Heart left ventricle (tissue), 16 donors: ENCODE data around the gene PLP2. TPM values are rescaled to one million over a fixed set of nuclear protein-coding genes. Genes with fewer than 3 reads are reported as not detected.
A peak's percentile ranks its signal among the peaks of the same experiment; 100 is the strongest.

Experiments
- ATAC-seq, 4 donors: fragments of 200-7000 bp; cut with Tn5 transposase; one replicate each; pipeline ENCODE4 v1.9.1; 2020 to 2022; ENCODE audit warnings: moderate library complexity in 4 of 4, mild to moderate bottlenecking in 3 of 4, moderate number of reproducible peaks in 1 of 4
- DNase-seq, 5 donors: peaks; one replicate each; pipeline ENCODE4 v3.0.0-alpha.2; 2020
- H3K27ac ChIP-seq, 12 donors: fragments of 200-600 bp; sonication (generic) in 4 of 12; one replicate each; pipeline versions ENCODE4 v1.5.0 to v1.8.0; 2016 to 2022; ENCODE audit warnings: mild to moderate bottlenecking in 2 of 12
- H3K27me3 ChIP-seq, 9 donors: fragments of 200-600 bp; sonication (generic) in 2 of 9; one replicate each; pipeline versions ENCODE4 v1.5.1 to v1.8.0; 2016 to 2022; ENCODE audit warnings: mild to moderate bottlenecking in 3 of 9
- H3K36me3 ChIP-seq, 9 donors: fragments of 200-600 bp; sonication (generic) in 2 of 9; one replicate each; pipeline versions ENCODE4 v1.5.0 to v1.8.0; 2018 to 2022; ENCODE audit warnings: mild to moderate bottlenecking in 2 of 9
- H3K4me1 ChIP-seq, 12 donors: fragments of 200-600 bp; sonication (generic) in 4 of 12; one replicate each; pipeline versions ENCODE4 v1.5.0 to v1.8.0; 2016 to 2022; ENCODE audit warnings: mild to moderate bottlenecking in 3 of 12
- H3K4me3 ChIP-seq, 12 donors: fragments of 200-600 bp; sonication (generic) in 4 of 12; one replicate each; pipeline versions ENCODE4 v1.5.0 to v1.8.0; 2017 to 2022; ENCODE audit warnings: mild to moderate bottlenecking in 9 of 12, moderate library complexity in 4 of 12
- H3K9me3 ChIP-seq, 12 donors: fragments of 200-600 bp; sonication (generic) in 4 of 12; one replicate each; pipeline versions ENCODE4 v1.5.0 to v1.8.0; 2016 to 2022; ENCODE audit warnings: mild to moderate bottlenecking in 1 of 12
- POLR2A ChIP-seq, 2 donors: fragments of 450-650 bp; IDR thresholded peaks; one replicate each; pipeline ENCODE4 v1.6.1; 2017; ENCODE audit warnings: antibody characterized with exemption in 2 of 2, mild to moderate bottlenecking in 2 of 2, moderate library complexity in 2 of 2
- WGBS, 4 donors: extraction: QIAGEN DNeasy Blood & Tissue Kit in 2 of 4; methylation state at CpG; one replicate each; pipeline versions ENCODE4 v1.1.5 to v1.1.7; 2013 to 2018; 5-methylcytosine and 5-hydroxymethylcytosine counted together
- intact Hi-C, 10 donors: fragments of 100-400 bp; cut with DNase I; formaldehyde crosslinking; loops; one replicate each; pipeline versions ENCODE4 v1.11.1 to v1.14.2; 2022
- polyA plus RNA-seq, 2 donors: library from polyadenylated mRNA; stranded (reverse); fragments of 200-250 nt; gene quantifications; one replicate each; pipeline ENCODE4 v1.2.3, GENCODE V29; 2013
- total RNA-seq, 9 donors: library from RNA; depleted of rRNA in 2 of 9; stranded (reverse); fragments of >200 nt in 2 of 9; fragmentation: NEBNext Ultra II Directional in 3 of 9; extraction: Animal tissue kit (Norgen Biotek cat#: 25700) in 3 of 9; gene quantifications; one replicate each; pipeline versions ENCODE4 v1.1.0 to v1.2.4, GENCODE V29; 2016 to 2023
- TF ChIP-seq, protein P1 (sequence below), 12 donors: fragments of 200-600 bp; sonication (generic) in 4 of 12; IDR thresholded peaks; one replicate each; pipeline versions ENCODE4 v1.5.0 to v1.8.0; 2018 to 2022; ENCODE audit warnings: antibody characterized with exemption in 12 of 12, mild to moderate bottlenecking in 5 of 12
- donor health status: ischemic (EF 13 %, LVEDD 7.1; RV severe dilation, severe dysfunction).
- donor health status: healthy with polysubstance abuse.
- donor health status: DM: no; HTN: yes; CAD: no.
- donor health status: DM: no; HTN: no; CAD: no.
- donor health status: ischemic (EF 25% LVEDD 6.9; RV normal size, moderate dysfunction).
- donor health status: ischemic (EF 25% LVEDD 5.7; RV mildly dilated, moderate dysfunction).
- donor health status: healthy.
- donor health status: DM: yes; HTN: yes; CAD: no.
- donor health status: ischemic (EF 35%, LVEDD 5.7; RV mildly dilated, moderate dysfunction).
- donor health status: nonischemic (EF 11% LVEDD 7.7; RV severe dilation, severe dysfunction).
- donor health status: DM: yes; HTN: yes; CAD: no.
- donor health status: PGD.
- donor health status: ischemic (EF 29% LVEDD 5.4; RV normal size, mild dysfunction).
- donor health status: nonischemic (EF 23%, LVEDD 6.1; RV moderate dilation, normal function).

PLP2 gene
- total and polyA plus RNA-seq, 11 donors, result 22.4 to 373 (median 63.0) TPM

DNA sequence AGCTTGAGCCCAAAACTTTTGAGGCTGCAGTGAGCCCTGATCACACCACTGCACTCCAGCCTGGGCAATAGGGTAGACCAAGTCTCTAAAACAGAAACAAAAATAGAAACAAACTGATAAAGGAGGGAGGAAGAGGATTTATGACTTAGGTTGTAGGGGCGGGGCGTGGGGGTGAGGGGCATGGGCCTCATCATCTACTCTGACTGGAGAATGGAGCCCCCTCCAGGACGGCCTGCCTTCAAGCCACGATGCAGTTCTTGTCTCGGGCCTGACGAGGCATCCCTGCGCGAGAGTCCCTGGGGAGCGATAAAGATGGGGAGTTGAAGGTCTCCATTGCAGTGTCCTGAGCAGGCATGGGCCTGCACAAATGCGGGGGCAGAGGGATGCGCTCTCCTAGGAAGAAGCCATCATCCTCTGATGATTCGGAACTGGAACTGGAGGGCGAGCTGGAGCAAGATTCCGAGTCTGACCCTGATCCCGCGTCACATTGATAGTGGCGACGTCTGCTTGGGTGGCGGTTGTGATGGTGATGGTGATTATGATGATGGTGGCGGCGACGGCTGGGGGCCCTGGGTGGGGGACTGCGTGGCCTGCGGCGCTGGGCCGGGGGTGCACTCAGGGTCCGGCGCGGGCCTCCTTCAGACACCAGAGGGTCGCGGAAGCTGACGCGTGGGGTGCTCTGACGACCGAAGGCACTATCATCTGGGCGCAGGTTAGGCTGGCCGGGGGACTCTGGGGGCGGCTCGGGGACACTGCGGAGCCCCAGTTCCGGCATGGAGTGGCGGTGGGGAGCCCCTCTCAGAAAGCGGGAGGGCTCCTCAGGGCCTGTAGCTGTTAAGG lies 4.0 kb downstream of the PLP2 start:
- H3K27ac ChIP-seq, result peak overlapping the region in 1 of 12 donors; percentile 5
- H3K9me3 ChIP-seq, result peaks cover 0 to 4% (median 0%) of the 10 kb centered on the region in 12 donors
- H3K27me3 ChIP-seq, result no peaks in the 10 kb centered on the region
- H3K4me3 ChIP-seq, result no peak overlapping the region
- no peak for TF ChIP-seq POLR2A (IDR thresholded peaks at IDR 0.05)
- TF ChIP-seq, protein P1, sequence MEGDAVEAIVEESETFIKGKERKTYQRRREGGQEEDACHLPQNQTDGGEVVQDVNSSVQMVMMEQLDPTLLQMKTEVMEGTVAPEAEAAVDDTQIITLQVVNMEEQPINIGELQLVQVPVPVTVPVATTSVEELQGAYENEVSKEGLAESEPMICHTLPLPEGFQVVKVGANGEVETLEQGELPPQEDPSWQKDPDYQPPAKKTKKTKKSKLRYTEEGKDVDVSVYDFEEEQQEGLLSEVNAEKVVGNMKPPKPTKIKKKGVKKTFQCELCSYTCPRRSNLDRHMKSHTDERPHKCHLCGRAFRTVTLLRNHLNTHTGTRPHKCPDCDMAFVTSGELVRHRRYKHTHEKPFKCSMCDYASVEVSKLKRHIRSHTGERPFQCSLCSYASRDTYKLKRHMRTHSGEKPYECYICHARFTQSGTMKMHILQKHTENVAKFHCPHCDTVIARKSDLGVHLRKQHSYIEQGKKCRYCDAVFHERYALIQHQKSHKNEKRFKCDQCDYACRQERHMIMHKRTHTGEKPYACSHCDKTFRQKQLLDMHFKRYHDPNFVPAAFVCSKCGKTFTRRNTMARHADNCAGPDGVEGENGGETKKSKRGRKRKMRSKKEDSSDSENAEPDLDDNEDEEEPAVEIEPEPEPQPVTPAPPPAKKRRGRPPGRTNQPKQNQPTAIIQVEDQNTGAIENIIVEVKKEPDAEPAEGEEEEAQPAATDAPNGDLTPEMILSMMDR (IDR thresholded peaks at IDR 0.05), result no peak
- DNase-seq (no peak), ATAC-seq (no peak)
- WGBS, 4 donors, result 87 to 92% (median 89%) methylated on average over 42 to 43 of the region's 43 CpGs
- intact Hi-C loops, result no loop called here
- H3K4me1 ChIP-seq, result peaks cover 0 to 14% (median 0%) of the 10 kb centered on the region in 12 donors
- peaks cover 0 to 31% (median 8%) of the 10 kb centered on the region in 9 donors for H3K36me3 ChIP-seq

GRCh38 chrX:49176421-49177326 lies 5.0 kb downstream of the PLP2 start:
- DNase-seq (no peak), ATAC-seq (peak in 2 of 4 donors; percentile 12 to 19)
- no peak for TF ChIP-seq POLR2A (IDR thresholded peaks at IDR 0.05)
- TF ChIP-seq, protein P1 (IDR thresholded peaks at IDR 0.05), result no peak
- Histone ChIP-seq H3K9me3 (no peaks in the 10 kb centered on the region), H3K36me3 (peaks cover 0 to 31% (median 12%) of the 10 kb centered on the region in 9 donors), H3K27ac (peak overlapping the region in 7 of 12 donors; percentile 13 to 70 (median 42)), H3K4me3 (no peak overlapping the region), H3K4me1 (peaks cover 0 to 14% (median 0%) of the 10 kb centered on the region in 12 donors), H3K27me3 (no peaks in the 10 kb centered on the region)
- intact Hi-C loops, result no loop called here
- 58 to 72% (median 69%) methylated on average over 20 to 27 of the region's 27 CpGs for WGBS, 4 donors

DNA sequence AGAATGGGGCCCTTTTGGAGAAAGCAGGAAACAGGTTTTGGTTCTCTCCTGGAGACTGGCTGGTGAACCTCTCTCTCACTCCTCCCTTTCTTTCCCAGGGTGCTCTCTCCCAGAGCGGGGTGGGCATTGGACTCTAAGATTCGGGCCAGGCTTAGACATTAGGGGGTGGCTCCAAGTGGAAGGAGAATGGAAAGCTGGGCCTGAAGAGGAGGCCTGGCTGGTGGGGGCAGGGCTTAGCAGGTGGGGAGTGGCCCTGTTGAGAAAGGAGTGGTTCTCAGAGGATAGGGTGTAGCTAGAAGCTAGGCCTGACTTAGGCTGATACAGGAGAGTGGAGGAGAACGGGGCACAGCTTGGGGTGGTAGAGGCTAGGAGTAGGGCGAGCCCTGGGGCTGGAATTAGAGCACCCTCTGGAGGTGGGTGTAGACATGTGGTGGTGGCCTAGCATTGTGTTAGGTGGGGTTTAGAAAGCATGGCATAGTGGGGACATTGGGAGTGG lies 5.7 kb downstream of the PLP2 start:
- Histone ChIP-seq H3K4me1 (peaks cover 0 to 14% (median 0%) of the 10 kb centered on the region in 12 donors), H3K27me3 (no peaks in the 10 kb centered on the region), H3K9me3 (no peaks in the 10 kb centered on the region), H3K4me3 (no peak overlapping the region), H3K27ac (peak overlapping the region in 7 of 12 donors; percentile 13 to 70 (median 42)), H3K36me3 (peaks cover 0 to 35% (median 17%) of the 10 kb centered on the region in 9 donors)
- TF ChIP-seq, protein P1 (IDR thresholded peaks at IDR 0.05), result peak in 1 of 12 donors; percentile 9
- no peak for TF ChIP-seq POLR2A (IDR thresholded peaks at IDR 0.05)
- ATAC-seq (peak in 3 of 4 donors; percentile 31 to 52 (median 39)), DNase-seq (no peak)
- intact Hi-C loops, result no loop called here
- 74 to 84% (median 79%) methylated on average over 4 of the region's 4 CpGs for WGBS, 4 donors
